Anterior cingulate cortex (tissue), 58 donors: ENCODE measurements around the gene CHRDL2.
A peak's percentile ranks its signal among the peaks of the same experiment; 100 is the strongest.

ENCODE experiments used
- DNase-seq, 58 donors: peaks; one replicate each; lab custom pipeline; 2025; lab: John Stamatoyannopoulos, UW

CHRDL2 gene

DNA sequence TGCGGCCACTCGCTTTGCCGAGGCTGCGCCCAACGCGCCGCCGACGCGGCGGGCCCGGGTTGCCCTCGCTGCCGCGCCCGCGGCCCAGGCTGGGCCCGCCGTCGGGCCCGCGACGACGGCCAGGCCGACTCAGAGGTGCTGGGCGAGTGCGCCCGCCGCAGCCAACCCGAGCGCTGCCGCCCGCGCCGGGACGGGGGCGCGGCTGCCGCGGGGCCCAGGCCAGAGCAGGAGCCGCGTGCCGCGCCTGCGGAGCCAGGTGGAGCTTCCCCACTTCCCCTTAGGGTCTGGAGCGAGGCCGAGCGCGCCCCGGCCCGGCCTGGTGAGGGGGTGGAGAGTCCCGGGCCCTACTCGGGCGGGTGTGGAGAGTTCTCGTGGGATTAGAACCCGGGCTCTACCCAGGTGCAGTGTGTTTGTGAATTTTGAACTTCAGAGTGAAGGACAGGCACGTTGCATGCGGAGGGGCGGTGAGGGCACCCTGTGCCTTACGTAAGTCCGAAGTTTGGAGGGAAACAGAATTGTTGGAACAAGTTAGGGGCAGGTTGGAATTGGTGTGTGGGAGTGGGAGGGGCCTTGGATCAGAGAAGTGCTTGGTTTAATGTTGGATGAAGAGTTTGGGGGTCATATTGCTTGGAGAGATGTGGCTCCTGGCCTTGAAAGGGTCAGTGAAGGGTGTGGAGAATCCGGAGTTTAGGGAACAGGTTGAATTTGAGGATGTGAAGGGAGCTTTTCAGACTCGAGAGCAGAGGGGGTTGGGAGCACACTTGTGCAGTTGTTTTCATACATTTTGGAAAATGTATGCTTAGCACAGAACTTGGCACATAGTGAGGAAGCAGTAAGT, 18.1 kb upstream of the CHRDL2 start:
- peak in 25 of 58 donors; percentile 14 to 69 (median 45) for DNase-seq

DNA sequence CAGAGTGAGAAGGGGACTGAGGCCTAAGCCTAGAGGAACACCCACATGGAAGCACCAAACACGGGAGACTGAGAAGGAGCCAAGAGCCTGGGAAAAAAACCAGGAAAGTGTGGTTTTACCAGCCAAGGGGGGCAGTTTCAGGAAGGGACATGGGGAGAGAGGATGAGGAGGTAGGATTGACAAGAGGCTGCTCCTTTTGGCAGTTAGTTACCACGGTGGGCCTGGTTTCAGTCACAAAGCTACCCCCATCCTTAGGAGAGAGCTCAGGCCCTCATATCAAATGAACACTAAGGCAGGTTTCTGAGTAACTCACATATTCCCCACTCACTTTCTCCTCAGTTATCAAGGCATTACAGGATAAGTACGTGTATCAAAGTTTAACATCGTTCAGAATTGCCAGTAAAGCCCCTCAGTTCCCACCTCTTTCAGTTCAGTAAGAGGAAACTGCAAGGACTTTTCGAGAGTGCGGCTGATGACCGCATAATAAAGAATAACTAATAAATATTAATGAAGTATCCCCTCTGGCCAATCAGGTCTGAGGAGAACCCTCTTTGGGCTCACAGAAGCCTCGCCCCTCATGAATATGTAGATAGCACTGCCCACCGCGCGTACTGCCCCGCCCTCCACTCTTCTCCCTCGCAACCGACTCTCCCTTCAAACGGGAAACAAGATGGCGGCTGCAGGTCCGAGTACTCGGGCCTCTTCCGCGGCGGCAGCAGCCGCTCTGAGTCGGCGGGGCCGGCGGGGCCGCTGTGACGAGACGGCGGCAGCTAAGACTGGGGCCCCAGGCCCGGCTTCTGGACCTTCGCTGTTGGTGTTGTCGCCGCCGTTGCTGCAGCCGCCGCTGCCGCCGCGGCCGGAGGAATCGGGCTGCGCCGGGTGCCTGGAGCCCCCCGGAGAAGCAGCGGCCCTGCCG, 17.2 kb upstream of the CHRDL2 start, which contains the start of gene RNF169:
Gene RNF169, plus strand, starts transcription at position 639 of the 916 bp plus-strand sequence. Its CDS starts 32 bp downstream, at position 671.
- peak; percentile 34 to 98 (median 90) for DNase-seq

DNA sequence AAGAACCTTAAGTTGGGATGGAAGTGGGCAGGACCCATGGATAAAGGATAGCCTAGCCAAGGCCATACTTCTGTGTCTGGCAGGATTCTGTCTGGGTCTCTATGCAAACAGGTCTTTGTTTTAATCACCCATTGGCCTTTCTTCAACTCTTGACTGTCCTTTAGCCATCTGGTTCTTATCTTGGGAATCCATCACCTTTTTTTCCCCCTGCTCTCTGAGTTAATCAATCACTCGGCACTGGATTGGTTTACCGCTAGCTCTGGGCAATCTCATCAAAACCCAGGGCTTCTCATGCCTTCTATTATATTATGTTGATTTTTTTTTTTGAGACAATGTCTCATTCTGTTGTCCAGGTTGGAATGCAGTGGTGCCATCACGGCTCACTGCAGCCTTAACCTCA, 15.6 kb upstream of the CHRDL2 start:
- no peak for DNase-seq

DNA sequence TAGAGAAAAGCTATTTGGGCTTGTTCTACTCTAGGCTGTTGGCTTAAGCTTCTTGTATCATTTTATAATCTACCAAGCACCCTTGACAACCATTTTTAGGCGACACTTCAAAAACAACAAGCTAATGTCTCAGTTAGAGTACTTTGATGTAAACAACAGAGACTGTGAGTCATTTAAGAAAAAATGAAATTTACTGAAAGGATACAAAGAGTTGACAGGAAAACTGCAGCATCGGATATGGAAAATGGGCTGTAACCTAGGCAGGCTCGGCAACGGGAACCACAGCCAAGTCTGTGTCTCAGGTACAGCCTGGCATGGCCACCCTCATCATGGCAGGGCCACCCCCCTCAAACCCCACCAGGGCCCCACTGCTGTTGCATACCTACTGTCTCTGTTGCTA, 13.1 kb upstream of the CHRDL2 start:
- no peak for DNase-seq

DNA sequence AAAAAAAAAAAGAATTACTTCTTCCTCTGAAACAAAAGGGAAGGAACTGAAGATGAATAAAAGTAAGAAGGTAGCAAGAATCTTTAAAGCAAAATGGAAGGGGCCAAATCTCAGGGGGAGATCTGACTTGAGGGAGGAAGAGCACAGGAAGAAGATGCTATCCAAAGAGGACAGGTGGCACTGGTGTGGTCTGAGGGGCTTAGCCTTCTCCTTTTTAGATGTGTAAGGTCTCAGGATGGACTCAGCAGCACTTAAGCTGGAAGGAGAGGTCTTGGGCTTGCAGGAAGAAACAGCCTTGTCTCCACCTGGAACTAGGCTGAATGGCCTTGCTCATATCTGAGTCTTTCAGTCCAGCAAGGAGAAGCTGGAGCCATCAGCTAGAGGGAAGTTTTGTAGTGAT, 12.4 kb upstream of the CHRDL2 start:
- no peak for DNase-seq

DNA sequence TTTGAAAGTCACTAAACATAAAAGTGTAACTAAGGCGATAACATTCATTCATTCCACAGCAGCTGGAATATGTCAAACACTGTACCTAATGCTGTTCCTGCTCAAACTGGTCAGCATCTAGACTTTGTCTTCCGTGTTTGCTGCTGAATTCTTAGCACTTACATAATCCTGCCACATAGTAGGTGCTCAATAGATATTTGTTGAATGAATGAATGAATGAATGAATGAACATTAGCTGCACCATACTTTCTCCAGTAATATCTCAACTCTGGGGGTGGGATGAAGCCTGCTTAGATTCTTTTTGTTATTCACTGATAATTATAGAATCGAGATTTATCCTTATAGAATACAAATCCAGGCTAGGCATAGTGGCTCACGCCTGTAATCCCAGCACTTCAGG, 10.8 kb upstream of the CHRDL2 start:
- DNase-seq, result no peak

DNA sequence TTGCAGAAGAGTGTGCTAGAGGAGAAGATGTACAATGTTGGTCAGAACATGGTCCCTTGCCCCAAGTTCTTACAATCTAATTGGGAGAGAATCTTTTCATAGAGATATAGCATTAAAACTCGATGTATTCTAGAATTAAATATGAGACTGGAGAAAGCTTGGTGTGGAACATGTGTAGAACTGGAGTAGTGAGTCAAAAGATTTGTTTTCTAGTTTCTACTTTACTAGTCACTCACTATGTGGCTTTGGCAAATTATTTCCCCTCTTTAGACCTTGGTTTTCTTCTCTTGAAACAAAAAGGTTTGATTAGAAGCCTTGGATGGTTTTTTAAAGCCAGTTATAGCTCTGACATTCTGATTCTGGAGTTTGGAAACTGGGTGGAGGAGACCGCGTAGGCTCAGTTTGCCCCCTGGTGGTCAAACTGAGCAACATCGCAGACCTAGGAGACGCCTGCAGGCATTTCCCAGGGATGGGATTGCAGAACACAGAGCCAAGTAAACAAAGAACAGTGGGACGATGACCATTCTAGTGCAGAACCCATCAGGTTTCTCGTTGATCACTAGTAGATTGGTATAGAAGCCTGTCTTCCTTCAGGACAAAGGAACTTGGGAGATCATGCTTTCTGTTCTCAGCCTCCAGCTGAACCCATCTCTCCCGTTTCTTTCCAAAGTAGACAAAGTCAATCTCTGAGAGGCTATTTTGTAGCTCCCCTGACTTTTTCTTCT, 8.5 kb upstream of the CHRDL2 start:
- DNase-seq, result peak in 16 of 58 donors; percentile 6 to 55 (median 18)

DNA sequence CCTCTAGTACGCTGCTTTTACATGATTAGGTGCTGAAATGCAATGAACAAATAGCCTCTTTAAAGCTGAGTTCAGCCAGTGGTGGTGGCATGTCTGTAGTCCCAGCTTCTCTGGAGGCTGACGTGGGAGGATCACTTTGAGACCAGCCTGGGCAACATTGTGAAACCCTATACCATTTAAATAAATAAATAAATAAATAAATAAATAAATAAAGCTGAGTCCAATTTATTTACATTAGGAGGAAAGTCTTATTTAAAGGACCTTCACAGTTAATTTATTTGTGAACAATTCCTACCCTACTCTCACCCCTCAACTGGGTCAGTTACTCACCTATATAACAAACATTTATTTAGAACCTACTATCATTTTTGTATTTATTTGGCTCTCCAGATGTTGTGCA, 4.8 kb upstream of the CHRDL2 start:
- no peak for DNase-seq

DNA sequence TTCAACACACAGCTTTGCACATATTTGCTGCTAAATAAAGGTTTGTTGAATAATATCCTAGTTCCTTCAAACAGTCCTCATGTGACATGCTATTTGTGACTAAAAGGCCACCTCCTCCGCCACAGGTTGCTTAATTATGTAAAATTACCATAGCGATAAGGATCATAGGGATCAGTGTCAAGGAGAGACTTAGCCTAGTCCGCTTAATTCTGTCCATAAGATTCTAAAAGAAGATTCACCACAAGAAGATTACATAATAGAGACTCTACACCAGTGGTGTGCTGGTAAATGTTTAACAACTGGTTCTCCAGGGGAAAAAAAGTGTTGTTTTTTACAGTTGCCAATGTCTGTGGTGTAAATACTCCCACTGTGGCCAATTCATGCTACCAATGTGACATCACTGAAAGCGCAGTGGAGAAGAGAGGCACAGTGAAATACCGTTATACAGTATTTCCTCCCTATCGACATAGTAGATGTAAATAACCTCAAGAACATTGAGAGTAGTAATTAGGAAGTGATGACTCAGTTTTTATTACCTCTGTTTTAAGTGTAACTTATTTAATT, 4.2 kb upstream of the CHRDL2 start:
- DNase-seq, result no peak

DNA sequence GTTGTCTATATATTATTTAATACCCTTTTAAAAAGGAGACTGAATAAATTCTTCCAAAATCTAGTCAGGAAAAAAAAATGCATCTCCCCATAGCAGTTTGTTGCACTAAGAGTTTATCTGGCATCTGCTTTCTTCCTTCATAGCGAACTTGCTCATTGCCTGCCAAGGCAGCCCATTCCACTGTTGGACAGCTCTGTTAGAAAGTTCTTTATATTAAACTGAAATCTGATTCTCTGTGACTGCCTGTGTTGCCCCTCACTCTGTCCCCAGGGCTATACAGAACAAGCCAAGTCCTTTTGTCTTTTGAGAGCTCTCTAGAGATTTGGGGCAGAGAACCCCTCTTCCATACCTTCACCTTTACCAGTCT, 3.3 kb upstream of the CHRDL2 start:
- DNase-seq, result no peak

DNA sequence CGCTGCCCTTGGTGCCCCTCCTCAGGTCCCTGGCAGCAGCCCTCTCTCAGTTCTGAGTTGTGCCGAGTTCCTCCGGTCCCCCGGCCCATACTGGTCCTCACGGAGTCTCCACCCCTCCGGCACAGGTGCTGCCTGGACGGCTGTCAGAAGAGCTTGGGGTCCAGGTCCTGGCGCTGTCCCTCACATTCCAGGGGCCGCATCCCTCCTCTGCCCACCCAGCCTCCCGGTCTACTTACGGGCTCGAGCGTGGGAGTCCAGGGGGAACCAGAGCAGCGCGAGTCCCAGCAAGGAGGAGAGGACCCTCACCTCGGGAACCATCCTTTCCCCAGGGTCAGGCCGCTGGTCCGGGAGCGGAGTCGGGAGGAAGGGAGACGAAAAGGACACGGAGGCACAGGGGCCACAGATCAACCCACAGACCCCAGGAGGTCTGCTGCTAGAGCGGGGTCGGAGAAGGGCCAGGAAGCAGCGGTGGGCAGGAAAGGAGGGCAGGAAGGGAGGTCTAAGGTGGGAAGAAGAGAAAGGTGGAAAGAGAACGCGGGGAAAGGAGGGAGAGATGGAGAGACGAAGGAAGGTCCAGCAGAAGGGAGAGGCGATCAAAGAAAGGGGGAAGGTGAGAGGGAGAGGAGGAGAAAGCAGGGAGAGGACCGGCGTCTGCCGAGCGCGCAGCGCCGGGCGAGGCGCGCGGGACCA, 510 bp downstream of the CHRDL2 start:
- no peak for DNase-seq

DNA sequence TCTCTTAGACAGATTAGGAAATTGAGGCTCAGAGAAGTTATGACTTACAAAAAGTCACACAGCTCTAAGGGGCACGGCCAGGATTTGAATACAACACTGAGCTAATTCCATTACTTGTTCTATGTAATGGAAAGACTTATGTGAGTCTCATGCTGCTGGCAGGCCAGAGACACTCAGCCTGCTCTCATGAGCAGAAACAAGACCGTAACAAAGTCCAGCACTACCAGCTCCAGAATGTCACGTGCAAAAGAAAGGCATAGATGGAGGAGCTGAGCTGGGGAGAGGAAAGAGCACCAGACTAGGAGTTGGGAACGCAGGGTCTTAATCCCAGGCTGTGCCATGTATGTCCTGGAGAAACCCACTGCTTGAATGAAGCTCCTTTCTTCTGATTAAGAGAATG, 1.8 kb downstream of the CHRDL2 start:
- DNase-seq, result no peak

DNA sequence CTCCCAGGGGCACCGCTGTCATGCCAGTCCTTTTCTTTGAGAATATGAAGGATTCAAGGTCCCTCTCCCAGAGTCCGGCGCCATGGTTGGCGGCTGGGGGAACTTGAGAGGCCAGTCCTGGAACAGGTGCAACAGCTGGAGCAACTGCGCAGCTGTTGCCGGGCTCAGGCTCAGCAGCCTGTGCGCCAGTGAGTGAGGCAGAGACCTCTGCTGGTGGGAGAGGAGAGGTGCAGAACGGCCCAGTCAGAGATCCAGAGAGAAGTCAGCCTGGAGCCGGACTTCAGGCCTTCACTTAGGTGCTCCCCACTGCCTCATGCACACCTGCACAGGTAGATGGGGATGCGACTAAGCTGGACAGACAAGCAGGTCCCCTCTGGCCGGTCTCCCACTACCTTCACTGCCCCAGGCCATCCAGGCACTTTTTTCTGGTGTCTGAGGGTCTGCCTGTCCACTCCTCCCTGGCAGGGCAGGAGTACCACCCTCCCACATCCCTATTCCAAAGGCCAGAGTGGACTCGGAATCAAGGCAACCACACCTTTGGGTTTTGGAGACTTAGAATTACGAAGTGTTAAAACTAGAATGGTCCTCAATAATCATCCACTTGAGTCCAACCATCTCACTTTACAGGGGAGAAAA, 4.6 kb downstream of the CHRDL2 start:
- peak in 51 of 58 donors; percentile 6 to 78 (median 47) for DNase-seq

DNA sequence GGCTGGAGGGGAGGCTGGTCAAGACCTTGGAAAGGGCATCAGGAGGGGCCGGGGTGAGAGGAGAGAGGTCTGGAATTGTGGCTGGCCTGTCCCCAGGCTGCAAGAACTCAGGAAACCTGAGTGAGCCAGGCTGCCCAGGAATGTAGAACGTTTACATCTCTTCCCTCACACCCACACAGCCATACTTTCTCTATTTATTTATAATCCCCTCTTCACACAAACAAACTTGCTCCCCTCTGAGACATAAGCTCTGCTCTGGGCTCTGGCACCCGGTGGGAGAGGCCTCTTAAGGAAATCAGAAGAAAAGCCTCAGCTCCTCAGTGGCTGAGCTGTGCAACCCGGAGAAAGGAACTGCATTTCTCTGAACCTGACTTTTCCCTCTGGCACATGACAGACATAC, 5.5 kb downstream of the CHRDL2 start:
- no peak for DNase-seq

DNA sequence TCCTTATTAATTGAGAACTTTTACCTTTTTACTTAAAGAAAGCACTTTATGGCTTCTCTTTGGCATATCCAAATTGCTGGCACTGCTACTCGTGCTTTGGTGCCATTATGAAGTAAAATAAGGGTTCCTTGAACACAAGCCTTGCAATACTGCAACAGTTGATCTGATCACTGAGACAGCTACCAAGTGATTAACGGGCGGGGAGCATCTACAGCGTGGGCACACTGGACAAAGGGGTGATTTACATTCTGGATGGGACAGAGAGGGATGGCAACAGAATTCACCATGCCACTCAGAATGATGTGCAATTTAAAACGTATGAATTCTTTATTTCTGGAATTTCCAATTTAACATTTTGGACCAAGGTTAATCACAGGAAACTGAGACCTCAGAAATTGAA, 7.7 kb downstream of the CHRDL2 start:
- DNase-seq, result peak in 1 of 58 donors; percentile 6

DNA sequence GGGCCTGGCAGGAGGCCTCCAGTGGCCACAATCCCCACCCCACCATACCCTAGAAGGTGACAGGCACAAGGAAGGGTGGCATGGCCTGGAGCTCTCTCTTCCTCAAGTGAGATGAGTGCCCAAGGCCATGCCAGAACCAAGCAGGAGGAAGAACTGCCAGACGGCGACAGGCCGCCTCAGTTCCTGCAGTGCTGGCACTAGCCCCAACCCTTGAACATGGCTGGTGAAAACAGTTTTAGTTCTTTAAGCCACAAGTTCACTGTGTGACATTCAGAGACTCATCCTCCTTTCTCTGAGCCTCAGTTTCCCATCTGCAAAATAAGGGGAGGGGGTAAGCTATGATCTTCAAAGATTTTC, 9.8 kb downstream of the CHRDL2 start:
- peak in 12 of 58 donors; percentile 8 to 78 (median 56) for DNase-seq

DNA sequence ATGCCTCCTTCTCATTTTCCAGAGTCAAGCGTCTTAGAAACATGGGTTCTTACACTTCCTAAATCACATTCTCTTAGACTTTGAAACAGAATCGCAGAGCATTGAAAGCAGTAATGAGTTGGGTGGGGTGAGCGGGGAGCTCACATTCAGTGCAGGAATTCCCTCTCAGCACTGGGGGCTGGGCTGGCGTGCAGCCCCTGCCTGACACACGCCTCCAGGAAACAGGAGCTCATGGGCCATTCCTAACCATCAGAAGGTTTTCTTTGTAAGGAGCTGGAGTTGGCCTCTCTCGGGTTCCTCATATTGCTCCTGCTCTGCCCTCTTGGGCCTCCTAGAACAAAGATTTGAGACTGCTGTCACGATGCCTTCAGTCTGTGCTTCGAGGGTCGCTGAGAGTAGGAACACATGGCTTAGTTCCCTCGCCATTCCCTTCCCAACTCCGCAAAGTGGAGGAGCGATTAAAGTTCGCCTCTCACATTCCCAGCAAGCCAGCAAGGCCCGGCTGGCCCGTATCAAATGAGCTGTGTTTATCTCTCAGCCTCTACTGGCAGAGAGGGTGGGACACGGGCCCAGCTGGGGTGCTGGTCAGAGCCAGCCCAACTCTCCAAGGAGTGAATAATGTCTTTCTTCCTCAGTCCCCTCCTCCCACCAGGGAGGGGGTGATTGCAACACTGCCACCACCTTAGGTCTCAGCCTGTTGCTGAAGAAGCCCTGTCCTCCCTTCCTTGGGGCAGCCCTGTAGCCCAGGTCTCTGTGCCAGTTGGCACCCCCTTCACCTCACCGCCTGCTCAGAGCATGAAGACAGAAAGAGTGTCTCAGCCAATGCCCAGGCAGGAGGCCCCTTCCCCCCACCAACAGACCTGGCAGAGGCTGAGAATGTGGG, 10.4 kb downstream of the CHRDL2 start:
- DNase-seq, result peak in 51 of 58 donors; percentile 17 to 85 (median 62)

DNA sequence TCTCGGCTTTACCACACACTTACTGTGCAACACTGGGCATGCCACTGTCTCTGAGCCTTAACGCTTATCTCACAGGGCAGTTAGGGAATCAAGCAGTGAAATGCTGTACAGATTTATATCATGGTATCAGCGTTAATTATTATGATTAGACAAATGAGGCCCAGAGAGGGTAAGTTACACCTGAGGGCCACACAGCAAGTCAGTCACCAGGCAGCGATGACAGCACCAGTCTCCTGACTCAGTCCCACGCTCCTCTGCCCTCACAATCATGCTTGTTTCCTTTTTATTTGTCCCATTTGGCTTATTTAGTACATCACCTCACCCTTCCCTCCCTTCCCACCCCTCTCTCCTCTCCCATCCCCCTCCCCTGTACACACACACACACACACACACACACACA, 12.2 kb downstream of the CHRDL2 start:
- no peak for DNase-seq
